HPDE6-E6E7 (cell line): ENCODE results near the gene CWF19L1.

Source experiments
- DNase-seq: peaks from one replicate; pipeline ENCODE4 v3.0.0; 2011; ENCODE audit warnings: missing footprints; ENCODE audit errors: extremely low spot score

CWF19L1 gene

GRCh38 chr10:100248820-100249219 is 18.6 kb downstream of the CWF19L1 start:
- DNase-seq = no peak

GRCh38 chr10:100245484-100246220 is 21.8 kb downstream of the CWF19L1 start:
- no peak for DNase-seq

- no peak for DNase-seq
Observed at GRCh38 chr10:100239851-100240250, 27.6 kb downstream of the CWF19L1 start.

- DNase-seq = no peak
Observed at GRCh38 chr10:100238429-100238828, 29.0 kb downstream of the CWF19L1 start.

DNA sequence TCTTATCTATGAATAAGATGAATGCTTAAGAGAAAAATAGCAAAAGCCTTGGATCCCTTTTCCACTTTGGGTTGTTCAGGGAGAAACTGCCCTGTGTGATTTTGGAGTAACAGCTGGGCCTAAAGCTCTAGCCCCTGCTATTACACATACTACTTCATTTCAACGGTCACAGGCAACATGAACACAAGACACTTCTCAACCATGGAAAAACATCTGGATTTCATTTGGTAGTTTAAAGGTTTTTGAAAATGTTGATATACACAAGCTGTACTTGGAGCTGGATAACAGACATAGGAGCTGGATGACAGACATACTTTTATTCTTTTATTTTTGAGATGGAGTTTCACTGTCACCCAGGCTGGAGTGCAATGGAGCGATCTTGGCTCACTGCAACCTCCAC is 35.3 kb downstream of the CWF19L1 start:
- no peak for DNase-seq

GRCh38 chr10:100229819-100230422 is 37.5 kb downstream of the CWF19L1 start:
- no peak for DNase-seq

DNA sequence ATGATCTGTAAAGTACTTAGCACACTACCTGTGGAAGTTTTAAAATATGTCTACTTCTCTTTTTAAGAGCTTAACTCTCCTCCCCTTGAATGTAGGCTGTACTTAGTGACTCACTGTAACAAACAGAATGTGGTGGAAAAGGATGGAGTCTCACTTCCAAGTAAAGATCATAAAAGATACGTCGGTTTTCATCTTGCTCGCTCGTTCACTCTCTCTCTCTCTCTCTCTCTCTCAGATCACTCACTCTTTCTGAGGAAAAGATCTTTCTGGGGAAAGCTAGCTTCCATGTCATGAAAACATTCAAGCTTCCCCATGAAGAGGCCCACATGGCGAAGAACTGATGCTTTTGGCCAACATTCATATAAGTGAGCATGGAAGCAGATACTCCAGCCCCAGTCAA is 43.6 kb downstream of the CWF19L1 start:
- DNase-seq = no peak

DNA sequence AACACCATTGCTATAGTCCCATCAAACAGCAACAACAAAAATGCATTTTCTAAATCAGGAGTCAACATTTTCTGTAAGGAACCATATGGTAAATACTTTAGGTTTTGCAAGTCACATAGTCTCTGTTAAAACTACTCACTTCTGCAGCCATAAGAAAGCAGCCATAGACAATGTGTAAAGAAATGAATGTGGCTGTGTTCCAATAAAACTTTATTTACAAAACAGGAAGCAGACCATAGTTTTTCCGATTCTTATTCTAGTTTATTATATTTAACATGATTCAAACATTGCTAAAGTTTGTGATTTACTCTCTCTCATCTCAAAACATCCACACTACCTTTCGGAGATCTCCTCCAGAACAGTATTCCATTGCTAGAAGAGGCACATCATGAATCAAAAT is 44.9 kb downstream of the CWF19L1 start:
- no peak for DNase-seq

GRCh38 chr10:100216006-100216405 is 51.4 kb downstream of the CWF19L1 start:
- no peak for DNase-seq

- DNase-seq = no peak
Observed at GRCh38 chr10:100209303-100209702, 58.1 kb downstream of the CWF19L1 start.

DNA sequence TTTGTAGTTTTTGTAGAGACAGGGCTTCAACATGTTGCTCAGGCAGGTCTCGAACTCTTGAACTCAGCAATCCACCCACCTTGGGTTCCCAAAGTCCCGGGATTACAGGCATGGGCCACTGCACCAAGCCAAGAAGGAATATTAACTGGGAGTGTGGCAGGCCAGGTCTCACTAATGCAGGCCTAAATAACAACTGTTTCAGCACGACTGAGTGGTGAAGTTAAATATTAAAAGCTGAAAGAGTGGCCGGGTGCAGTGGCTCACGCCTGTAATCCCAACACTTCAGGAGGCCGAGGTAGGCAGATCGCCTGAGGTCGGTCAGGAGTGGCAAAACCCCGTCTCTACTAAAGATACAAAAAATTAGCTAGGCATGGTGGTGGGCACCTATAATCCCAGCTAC is 59.2 kb downstream of the CWF19L1 start:
- no peak for DNase-seq

GRCh38 chr10:100204370-100204769 is 63.1 kb downstream of the CWF19L1 start:
- no peak for DNase-seq

DNA sequence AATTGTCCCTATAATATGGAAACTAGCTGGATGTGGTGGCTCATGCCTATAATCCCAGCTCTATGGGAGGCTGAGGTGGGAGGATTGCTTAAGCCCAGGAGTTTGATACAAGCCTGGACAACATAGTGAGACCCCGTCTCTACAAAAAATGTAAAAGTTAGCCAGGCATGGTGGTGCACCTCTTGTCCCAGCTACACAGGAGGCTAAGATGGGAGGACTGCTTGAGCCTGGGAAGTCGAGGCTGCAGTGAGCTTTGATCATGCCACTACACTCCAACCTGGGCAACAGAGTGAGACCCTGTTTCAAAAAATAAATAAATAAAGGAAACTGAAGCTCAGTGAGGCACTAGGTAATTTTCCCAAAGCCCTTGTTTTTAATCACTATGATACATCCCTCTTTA is 65.9 kb downstream of the CWF19L1 start:
- DNase-seq = no peak

DNA sequence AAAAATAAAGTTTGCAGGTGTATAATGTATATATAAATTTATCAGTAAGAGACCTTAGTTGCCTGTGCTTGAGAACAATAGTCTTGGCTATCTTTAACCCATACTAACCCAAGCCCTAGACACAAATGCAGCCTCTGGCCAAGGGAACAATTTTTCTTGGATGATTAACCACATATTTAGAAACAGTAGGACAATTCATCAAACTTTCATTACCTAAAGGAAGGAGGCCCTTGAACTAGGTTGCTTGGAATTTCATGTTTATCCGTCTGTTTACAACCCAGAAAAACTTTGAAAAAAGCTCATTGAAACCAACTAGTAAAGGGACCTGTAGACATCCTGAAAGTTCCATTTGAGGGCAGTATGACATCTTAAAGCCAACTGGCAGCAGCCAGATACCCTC is 72.7 kb downstream of the CWF19L1 start:
- DNase-seq = no peak

GRCh38 chr10:100192350-100192749 is 75.1 kb downstream of the CWF19L1 start:
- DNase-seq = no peak

DNA sequence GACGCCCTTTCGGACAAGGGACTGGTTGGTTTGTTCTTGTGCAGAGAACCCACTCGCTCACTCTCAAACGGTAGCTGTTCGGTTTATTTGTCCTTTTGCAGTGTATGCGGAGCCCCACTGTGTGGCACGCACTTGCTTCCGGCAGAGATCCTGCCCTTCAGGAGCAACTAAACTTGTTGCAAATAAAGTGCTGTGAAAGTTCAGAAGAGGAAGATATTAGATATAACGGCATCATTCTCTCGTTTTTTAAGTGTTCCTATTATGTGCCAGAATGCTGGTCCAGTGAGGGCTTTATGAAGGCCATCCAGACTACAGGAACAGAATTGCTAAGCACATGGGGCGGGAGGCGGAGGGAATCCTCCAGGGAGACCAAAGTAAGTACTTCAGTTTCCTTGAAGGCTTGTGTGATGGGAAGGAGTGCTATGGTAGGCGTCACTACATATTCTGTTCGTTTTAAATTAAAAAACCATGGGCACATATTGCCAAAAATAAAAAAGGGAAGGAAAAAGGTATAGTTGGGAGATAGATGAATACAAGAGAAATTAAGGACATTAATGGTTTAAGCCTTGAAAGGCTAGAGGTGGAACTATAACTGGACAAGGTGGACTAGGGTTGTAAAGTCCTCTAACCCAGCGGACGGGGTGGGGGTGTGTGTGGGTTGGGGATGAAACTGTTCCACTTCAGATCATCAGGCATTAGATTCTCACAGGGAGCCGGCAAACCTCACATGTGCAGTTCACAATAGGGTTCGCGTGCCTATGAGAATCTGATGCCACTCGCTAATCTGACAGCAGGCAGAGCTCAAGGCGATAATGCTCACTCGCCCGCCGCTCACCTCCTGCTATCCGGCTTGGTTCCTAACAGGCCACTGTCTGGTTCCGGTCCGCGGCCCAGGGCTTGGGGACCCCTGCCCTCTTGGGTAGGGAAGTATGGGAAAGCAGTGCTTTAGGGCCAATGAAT is 80.9 kb downstream of the CWF19L1 start:
- DNase-seq = peak; percentile 29

DNA sequence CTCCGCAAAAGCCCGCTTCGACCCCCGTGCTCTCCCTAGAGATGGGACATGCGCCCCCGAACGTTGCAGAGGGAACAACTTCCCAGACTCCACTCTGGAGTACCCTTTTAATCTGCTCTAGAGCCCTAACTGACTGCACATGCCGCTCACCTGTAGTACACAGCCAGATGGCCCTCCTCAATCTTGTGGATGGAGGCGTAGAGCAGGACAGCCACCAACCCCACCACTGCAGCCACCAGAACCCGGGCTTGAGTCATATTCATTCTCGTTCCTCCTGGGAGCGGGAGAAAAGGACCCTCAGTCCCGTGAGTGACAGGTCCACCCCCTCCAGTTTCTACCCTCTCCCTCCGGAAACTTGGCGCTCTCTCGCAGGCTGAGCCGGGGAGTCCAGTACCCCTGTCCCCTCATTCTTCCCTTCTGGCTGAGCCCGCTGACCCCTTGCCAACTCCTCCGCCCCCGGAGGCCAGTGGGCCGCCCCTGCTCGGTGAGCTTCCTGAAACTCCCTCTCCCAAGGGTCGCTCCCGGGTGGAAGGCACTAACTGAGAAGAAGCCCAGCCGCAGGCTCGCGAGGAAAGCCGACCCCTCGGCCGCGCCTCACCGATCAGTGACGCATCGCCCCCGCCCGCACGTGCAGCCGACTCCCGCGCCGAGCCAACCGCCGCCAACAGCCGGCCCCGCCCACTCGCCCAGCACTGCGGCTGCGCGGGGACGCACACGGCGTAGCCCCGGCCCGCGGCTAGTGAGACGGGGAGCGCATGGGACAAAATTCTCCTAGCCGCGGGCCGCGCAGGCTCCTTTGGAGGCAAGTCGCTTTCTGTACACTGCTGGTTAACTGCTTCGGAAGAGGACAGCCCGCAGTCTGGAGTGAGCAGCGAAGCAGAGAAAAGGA is 81.8 kb downstream of the CWF19L1 start, which contains the start of gene ERLIN1:
ERLIN1 (minus strand) TSS at position 666 of the 889 bp plus-strand sequence; CDS start at position 263, 403 bp downstream.
- peak; percentile 87 for DNase-seq

GRCh38 chr10:100184840-100185239 is 82.6 kb downstream of the CWF19L1 start:
- no peak for DNase-seq

GRCh38 chr10:100184426-100184825 is 83.0 kb downstream of the CWF19L1 start:
- no peak for DNase-seq

DNA sequence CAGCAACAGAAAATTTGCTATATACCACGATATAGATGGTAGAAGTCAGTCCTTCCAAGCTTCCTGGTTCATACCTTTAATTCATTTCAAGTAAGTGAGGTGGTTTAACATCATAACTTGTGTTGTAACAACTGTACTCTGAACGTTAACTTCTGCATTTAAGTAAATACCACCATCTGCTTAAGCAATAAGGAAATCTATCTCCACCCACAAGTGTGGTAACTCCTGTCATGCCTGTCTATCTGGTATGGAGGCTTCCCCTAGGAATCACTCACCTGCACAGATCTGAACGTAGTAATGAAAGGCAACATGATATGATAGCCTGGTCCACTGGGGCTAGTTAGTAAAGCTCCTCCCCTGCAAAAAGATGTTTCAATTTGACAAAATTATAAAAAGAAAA is 84.0 kb downstream of the CWF19L1 start:
- peak; percentile 32 for DNase-seq

- no peak for DNase-seq
Observed at GRCh38 chr10:100182908-100183307, 84.5 kb downstream of the CWF19L1 start.
